ENCODE measurements around the gene AP2A2.

DNA sequence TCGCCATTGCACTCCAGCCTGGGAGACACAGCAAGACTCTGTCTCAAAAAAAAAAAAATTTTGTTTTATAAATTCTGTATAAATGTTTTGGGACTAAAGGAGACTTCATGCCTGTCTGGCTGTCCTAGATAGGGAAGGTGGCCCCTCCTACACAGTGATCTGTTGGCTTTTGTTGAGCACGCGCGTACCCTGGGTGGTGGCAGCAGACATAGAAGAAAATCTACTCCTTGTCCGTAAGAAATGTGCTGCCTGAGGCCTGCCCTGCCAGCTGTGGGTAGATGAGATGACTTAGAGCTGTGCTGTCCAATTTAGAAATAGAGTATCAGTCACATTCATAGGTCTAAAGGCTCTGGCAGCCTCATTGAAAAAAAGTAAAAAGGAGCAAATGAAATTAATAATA, 37.0 kb downstream of the AP2A2 start:
- TF ChIP-seq, protein P1, sequence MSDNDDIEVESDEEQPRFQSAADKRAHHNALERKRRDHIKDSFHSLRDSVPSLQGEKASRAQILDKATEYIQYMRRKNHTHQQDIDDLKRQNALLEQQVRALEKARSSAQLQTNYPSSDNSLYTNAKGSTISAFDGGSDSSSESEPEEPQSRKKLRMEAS (IDR thresholded peaks at IDR 0.05): no peak
- TF ChIP-seq, protein P2, sequence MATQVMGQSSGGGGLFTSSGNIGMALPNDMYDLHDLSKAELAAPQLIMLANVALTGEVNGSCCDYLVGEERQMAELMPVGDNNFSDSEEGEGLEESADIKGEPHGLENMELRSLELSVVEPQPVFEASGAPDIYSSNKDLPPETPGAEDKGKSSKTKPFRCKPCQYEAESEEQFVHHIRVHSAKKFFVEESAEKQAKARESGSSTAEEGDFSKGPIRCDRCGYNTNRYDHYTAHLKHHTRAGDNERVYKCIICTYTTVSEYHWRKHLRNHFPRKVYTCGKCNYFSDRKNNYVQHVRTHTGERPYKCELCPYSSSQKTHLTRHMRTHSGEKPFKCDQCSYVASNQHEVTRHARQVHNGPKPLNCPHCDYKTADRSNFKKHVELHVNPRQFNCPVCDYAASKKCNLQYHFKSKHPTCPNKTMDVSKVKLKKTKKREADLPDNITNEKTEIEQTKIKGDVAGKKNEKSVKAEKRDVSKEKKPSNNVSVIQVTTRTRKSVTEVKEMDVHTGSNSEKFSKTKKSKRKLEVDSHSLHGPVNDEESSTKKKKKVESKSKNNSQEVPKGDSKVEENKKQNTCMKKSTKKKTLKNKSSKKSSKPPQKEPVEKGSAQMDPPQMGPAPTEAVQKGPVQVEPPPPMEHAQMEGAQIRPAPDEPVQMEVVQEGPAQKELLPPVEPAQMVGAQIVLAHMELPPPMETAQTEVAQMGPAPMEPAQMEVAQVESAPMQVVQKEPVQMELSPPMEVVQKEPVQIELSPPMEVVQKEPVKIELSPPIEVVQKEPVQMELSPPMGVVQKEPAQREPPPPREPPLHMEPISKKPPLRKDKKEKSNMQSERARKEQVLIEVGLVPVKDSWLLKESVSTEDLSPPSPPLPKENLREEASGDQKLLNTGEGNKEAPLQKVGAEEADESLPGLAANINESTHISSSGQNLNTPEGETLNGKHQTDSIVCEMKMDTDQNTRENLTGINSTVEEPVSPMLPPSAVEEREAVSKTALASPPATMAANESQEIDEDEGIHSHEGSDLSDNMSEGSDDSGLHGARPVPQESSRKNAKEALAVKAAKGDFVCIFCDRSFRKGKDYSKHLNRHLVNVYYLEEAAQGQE (IDR thresholded peaks at IDR 0.05; ENCODE audit: low read depth): no peak
